Stimulated activated CD8-positive, alpha-beta memory T cell treated with anti-CD3 and anti-CD28 coated beads, Interleukin-4, amount 100 ng/mL, for 1 hour (primary cell): ENCODE measurements around the gene MBD1.
"Not testable (repeated sequence)": the region's sequence is repeated elsewhere in the genome, so short reads cannot be mapped to it uniquely, and the experiment has no call there.

Source experiments
- DNase-seq, 2 donors: peaks; one replicate each; pipeline ENCODE4 v3.0.0-alpha.2; 2020; ENCODE audit warnings: low read depth in 2 of 2, low spot score in 1 of 2

MBD1 gene

DNA sequence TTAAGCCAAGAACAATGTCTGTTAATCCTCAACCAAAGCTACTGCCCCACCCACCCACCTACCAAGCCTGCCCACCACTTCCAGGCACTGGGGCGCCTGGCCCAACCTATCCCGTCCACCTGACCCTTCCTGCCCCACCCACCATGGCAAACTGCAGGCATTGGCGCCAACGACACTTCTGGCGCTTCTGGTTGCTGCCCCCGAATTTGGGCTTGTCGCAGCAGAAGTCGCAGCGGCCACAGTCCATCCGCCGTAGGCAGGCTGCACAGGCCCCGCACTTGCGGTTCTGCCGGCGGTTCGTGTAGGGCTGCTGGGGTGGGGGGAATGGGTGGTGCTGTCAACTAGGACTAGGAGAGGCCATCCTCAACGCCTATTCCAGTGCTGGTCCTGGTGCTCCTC, 7.3 kb downstream of the MBD1 start:
- DNase-seq = no peak

DNA sequence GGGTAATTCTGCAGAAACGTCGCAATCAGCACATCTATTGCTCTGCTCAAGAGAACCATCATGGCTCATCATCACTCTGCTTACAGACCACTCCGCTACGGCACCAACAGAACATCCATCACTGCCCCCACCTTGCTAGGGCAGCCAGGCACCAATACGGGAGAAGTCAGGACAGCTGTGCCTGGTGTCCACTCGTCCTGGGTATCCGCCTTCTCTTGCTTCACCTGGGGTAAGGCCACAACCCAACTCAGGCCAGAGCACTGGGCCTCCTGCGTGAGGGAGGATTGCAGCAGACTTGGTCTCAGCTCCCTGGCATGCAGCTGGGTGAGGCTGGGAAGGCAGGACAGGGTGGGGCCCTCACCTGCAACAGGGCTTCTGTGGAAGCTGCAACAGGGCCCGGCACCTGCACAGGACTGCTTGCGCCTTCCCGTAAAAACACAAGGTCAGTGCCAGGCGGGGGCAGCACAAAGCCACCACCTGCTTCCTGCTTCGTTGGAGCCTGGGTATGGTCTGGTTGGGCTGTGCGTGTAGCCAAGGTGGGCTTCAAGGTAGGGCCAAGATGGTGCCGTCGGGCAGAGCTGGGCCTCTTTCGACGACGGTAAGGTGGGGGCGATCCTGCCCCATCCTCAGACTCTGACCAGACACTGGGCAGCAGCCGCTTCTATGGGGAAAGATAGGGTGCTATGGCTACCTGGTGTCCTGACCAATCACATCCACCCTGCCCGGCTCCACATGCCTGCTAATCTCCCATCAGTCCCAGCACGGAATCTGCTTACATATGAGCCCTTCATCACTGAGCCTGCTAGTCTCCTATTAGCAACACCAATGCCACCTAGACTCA, 7.9 kb downstream of the MBD1 start:
- no peak for DNase-seq

DNA sequence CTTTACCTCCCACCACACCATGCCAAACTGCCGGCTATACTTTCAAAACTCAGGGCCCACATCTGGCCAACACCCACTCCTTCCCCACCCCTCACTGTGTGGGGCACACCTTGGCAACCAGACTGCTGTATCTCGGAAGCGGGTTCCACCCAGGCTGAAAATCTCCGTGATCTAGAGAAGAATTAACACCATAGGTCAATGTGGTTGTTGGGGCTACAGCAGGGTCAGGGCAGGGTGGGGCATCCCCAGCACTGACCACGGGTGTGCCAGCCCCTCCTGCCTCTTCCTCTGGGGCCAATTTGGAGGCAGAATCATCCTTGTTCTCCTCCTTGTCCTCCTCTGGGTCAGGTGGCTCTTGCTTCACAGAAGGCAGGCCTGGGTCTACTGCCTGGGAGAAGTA, 8.8 kb downstream of the MBD1 start:
- no peak for DNase-seq

- peak; percentile 52 to 68 for DNase-seq
Measured at GRCh38 chr18:50268022-50268747, 13.1 kb downstream of the MBD1 start.

DNA sequence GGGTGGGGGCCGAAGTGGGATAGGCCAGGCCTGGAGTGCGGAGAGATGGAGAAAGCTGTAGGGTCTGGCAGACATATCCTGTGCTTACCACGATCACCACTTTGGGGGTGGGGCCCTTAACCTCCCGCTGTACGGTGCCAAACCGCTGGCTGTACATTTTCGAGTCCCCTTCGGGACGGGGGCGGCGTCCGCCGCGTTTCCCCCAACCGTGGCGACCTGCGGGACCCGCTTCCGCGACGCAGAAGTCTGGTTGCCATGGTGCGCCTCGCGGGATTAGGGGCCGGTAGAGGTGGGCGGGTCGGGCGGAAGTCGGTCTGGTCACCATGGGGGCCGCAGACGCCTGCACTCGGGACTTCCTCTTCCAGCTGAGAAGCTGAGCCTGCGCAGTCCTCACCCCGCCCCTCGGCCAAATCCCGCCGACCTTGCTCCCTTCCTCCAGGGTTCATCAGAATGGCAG, 15.0 kb downstream of the MBD1 start, which contains the start of gene CFAP53:
Gene CFAP53 (minus strand): TSS at position 248 of the 457 bp plus-strand sequence. CDS start 91 bp downstream, at position 157.
- peak; percentile 71 to 74 for DNase-seq

DNA sequence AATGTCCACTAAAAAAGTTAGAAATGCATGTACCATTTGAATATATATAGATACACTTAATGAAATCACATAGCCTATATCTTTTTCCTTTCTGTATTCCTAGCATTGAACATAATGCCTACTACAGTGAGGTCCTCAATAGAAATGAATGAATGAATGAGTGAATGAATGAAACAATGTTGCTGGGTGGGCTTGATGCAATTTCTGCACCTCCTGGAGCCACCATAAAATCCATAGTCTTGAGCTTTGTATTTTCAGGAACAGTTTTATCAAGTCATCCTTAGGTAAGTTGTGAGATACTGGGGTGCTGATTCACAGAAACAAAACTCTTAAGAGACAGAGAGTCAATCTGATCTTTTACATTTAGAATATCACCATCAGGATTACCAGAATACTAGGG, 18.3 kb downstream of the MBD1 start:
- no peak for DNase-seq

DNA sequence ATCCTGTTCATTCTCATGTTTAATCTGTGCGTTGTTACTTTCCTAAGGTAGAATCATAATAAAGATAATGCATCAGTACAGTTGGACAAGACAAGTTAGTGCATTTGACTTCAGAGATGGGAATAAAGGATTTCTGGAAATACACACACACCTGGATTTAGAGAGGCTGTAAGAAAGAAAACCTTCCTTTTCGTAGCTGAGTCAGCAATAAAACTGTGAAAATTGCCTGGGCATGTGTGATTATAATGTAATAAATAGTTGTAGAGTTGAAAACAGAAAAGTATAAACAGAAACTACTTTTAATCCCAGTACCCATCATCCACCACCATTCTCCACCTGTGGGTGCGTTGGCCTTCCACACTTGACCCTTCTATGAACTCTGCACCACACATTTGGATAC, 30.4 kb downstream of the MBD1 start:
- no peak for DNase-seq

- no peak for DNase-seq
Measured at GRCh38 chr18:50249576-50249975, 31.7 kb downstream of the MBD1 start.

DNA sequence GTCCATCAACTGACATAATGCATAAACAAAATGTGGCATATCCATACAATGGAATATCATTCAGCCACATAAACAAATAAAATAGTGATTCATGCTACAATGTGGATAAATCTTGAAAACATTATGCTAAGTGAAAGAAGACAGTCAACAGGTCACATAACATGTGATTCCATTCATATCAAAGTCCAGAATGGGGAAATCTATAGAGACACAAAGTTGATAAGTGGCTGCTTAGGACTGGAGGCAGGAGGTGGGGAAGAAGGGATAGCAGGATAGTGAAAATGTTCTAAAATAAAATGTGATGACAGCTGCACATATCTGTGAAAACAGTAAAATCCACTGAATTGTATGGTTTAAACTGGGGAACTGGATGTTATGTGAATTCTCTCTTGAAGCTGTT, 33.8 kb downstream of the MBD1 start:
- no peak for DNase-seq

GRCh38 chr18:50241768-50242167, 39.6 kb downstream of the MBD1 start:
- not testable (repeated sequence) for DNase-seq

GRCh38 chr18:50240080-50240563, 41.2 kb downstream of the MBD1 start:
- DNase-seq = no peak

GRCh38 chr18:50232419-50232818, 48.9 kb downstream of the MBD1 start:
- no peak for DNase-seq

- DNase-seq = no peak
Measured at GRCh38 chr18:50231621-50232020, 49.7 kb downstream of the MBD1 start.

- not testable (repeated sequence) for DNase-seq
Measured at GRCh38 chr18:50220249-50220648, 61.1 kb downstream of the MBD1 start.
